Thymus (tissue), 11 donors: Measurements from ENCODE around the gene ADK. TPM values are rescaled to one million over a fixed set of nuclear protein-coding genes. Genes with fewer than 3 reads are reported as not detected.

Experiments
- DNase-seq, 9 donors: peaks; one replicate each; pipeline ENCODE4 v3.0.0-alpha.2; 2013; ENCODE audit warnings: low spot score in 9 of 9, low read depth in 6 of 9, missing footprints in 1 of 9
- H3K27ac ChIP-seq, 2 donors: one replicate each; pipeline ENCODE4 v1.5.1; 2013; ENCODE audit warnings: control low read depth in 1 of 2, low read depth in 1 of 2, low read length in 1 of 2, mild to moderate bottlenecking in 1 of 2, moderate library complexity in 1 of 2
- H3K27me3 ChIP-seq, 2 donors: one replicate each; pipeline ENCODE4 v1.5.1; 2013; ENCODE audit warnings: low read length in 1 of 2; ENCODE audit not compliant: control insufficient read depth in 2 of 2, insufficient read depth in 1 of 2
- H3K36me3 ChIP-seq, 2 donors: one replicate each; pipeline ENCODE4 v1.5.1; 2013; ENCODE audit warnings: low read length in 1 of 2, mild to moderate bottlenecking in 1 of 2, moderate library complexity in 1 of 2; ENCODE audit not compliant: control insufficient read depth in 2 of 2, insufficient read depth in 2 of 2
- H3K4me1 ChIP-seq, 2 donors: one replicate each; pipeline ENCODE4 v1.5.1; 2013; ENCODE audit warnings: low read length in 2 of 2; ENCODE audit not compliant: control insufficient read depth in 2 of 2, insufficient read depth in 2 of 2
- H3K4me3 ChIP-seq, 2 donors: one replicate each; pipeline ENCODE4 v1.5.1; 2013; ENCODE audit warnings: low read length in 2 of 2, control low read depth in 1 of 2, mild to moderate bottlenecking in 1 of 2
- H3K9me3 ChIP-seq, 2 donors: one replicate each; pipeline ENCODE4 v1.5.1; 2013; ENCODE audit warnings: low read length in 1 of 2, mild to moderate bottlenecking in 1 of 2; ENCODE audit not compliant: control insufficient read depth in 2 of 2, insufficient read depth in 1 of 2
- WGBS: extraction: QIAGEN DNeasy Blood & Tissue Kit; methylation state at CpG from one replicate; pipeline ENCODE4 v1.1.7; 2013; 5-methylcytosine and 5-hydroxymethylcytosine counted together
- polyA plus RNA-seq: library from polyadenylated mRNA; stranded (reverse); fragments of 200-250 nt; gene quantifications from one replicate; pipeline ENCODE4 v1.2.3, GENCODE V29; 2013
- total RNA-seq: library from RNA; stranded (reverse); fragments of 120-200 nt; gene quantifications from one replicate; pipeline ENCODE4 v1.2.4, GENCODE V29; 2013
- donor health status: healthy.

Gene ADK
- total and polyA plus RNA-seq, 2 donors = 32.0 to 33.2 TPM

DNA sequence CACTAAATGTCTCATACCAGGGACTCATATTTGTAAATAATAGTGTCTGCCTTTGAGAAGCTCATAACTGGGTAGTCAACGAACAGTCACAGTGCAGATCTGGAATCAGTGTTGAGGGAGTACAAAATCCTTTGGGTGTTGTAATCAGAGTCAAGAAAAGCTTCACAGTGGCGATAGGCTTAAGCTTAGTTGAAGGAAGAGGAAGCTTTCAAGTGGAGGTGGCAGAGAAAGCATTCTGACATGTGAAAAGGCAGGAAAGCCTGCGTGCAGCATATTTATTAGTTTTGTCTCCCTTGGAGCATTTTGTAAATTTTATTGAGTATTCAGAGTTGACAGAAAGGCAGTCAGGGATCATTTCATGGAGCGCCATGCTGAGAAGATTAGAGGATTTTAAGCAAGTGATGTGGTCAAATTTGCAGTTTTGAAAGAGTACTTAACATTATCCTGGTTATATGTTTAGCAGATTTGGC lies 104.9 kb downstream of the ADK start:
- Histone ChIP-seq H3K27me3 (no peaks in the 10 kb centered on the region), H3K4me3 (no peak overlapping the region), H3K4me1 (no peaks in the 10 kb centered on the region), H3K27ac (no peak overlapping the region), H3K36me3 (no peaks in the 10 kb centered on the region), H3K9me3 (no peaks in the 10 kb centered on the region)
- 72% methylated on average over 4 of the region's 4 CpGs for WGBS
- DNase-seq = no peak

DNA sequence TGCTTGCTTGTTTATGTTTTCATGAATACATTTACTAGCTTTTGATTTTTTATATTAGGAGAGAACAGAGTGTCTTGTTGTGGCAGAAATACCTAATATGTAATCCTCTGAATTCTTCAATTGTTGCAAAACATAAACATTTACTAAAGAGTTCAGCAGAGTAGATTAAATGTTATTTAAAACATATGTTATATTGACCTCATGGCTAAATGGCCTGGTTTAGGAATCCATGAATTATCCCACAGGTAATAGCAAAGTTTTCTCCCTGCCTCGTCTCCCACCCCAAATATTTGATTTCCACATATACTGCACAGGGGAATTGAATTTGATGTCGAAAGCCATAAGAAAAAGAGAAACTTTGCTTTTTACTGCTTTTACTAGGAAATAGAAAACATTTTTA lies 111.8 kb downstream of the ADK start:
- no peak overlapping the region for H3K27ac ChIP-seq
- WGBS = over 99% methylated on average over 2 of the region's 2 CpGs
- H3K9me3 ChIP-seq = no peaks in the 10 kb centered on the region
- no peaks in the 10 kb centered on the region for H3K27me3 ChIP-seq
- H3K36me3 ChIP-seq = no peaks in the 10 kb centered on the region
- no peak overlapping the region for H3K4me3 ChIP-seq
- H3K4me1 ChIP-seq = no peaks in the 10 kb centered on the region
- no peak for DNase-seq

DNA sequence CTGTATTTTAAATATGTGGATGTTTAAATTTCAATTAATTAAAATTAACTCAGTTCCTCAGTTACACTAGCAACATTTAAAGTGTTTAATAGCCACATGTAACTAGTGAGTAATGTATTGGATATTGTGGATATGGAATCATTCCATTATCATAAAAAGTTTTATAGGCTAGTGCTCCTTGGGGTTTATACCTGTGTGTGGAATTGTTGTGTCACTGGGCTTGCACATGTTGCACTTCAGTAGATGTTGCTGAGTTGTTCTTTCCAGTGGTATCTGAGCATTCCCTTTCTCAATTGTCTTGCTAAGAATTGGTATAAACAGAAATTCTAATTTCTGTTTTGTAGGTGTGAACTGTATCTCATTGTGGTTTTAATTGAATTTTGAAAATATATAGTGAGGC lies 113.0 kb downstream of the ADK start:
- Histone ChIP-seq H3K36me3 (no peaks in the 10 kb centered on the region), H3K4me1 (no peaks in the 10 kb centered on the region)

DNA sequence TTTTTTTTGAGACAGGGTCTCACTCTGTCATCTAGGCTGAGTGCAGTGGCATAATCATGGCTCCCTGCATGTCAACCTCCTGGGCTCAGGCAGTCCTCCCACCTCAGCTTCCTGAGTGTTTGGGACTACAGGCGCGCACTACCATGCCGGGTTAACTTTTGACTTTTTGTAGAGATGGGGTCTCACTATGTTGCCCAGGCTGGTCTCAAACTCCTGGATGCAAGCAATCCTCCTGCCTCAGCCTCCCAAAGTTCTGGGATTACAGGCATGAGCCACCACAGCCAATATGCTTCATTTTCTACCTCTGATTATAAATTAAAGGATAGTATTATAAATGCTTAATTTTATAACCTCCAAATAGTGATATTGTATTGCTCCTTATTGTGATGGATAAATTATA lies 121.3 kb downstream of the ADK start:
- Histone ChIP-seq H3K4me3 (no peak overlapping the region), H3K4me1 (peaks cover 3 to 5% of the 10 kb centered on the region in 2 donors), H3K9me3 (no peaks in the 10 kb centered on the region), H3K27me3 (no peaks in the 10 kb centered on the region), H3K36me3 (no peaks in the 10 kb centered on the region), H3K27ac (no peak overlapping the region)
- DNase-seq = no peak
- 99% methylated on average over 3 of the region's 3 CpGs for WGBS

More for the DNA sequence above, 113.0 kb downstream of the ADK start:
- H3K4me3 ChIP-seq = no peak overlapping the region
- H3K27me3 ChIP-seq = no peaks in the 10 kb centered on the region
- DNase-seq = no peak
- no peak overlapping the region for H3K27ac ChIP-seq
- no peaks in the 10 kb centered on the region for H3K9me3 ChIP-seq

DNA sequence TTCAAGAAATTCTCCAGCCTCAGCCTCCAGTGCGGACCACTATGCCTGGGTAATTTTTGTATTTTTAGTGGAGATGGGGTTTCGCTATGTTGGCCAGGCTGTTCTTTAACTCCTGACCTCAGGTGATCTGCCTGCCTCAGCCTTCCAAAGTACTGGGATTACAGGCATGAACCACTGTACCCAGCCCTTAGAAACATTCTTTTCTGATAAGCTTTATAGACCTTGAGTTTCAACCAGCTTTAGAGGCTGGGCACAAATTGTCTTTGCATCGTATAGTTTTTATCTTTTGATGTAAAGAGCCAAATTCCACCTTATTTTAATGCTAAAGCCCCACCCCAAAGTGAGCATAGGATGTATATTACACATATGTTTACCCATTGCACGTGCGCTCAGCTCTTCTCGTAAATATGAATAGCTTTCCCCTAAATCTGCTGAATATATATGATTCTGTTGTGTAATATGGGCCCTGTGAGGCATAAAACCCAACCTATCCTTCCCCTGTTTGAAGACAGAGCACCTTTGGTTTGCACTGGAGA lies 124.8 kb downstream of the ADK start:
- H3K9me3 ChIP-seq = no peaks in the 10 kb centered on the region
- H3K27me3 ChIP-seq = no peaks in the 10 kb centered on the region
- H3K4me3 ChIP-seq = no peak overlapping the region
- no peak overlapping the region for H3K27ac ChIP-seq
- H3K36me3 ChIP-seq = no peaks in the 10 kb centered on the region
- no peak for DNase-seq
- peaks cover 3 to 5% of the 10 kb centered on the region in 2 donors for H3K4me1 ChIP-seq
- WGBS = 98% methylated on average over 6 of the region's 6 CpGs

DNA sequence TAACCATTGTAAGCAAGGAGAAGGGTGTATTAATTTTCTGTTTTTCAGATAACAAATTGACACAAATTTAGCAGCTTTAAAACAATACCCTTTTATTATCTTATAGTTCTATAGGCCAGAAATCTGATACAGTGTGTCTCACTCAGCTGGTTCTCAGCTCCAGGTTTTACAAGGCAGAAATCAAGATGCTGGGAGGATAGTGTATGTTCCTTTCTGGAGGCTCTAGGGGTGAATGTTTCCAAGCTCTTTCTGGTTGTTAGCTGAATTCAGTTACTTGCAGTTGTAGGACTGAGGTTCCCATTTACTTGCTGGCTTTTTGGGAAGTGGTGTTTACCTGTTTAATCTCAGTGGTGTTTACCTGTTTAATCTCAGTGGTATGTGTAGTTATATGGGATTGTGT lies 125.4 kb downstream of the ADK start:
- DNase-seq = no peak
- Histone ChIP-seq H3K4me1 (peaks cover 3 to 5% of the 10 kb centered on the region in 2 donors), H3K9me3 (no peaks in the 10 kb centered on the region), H3K4me3 (no peak overlapping the region), H3K27me3 (no peaks in the 10 kb centered on the region), H3K36me3 (no peaks in the 10 kb centered on the region), H3K27ac (no peak overlapping the region)

DNA sequence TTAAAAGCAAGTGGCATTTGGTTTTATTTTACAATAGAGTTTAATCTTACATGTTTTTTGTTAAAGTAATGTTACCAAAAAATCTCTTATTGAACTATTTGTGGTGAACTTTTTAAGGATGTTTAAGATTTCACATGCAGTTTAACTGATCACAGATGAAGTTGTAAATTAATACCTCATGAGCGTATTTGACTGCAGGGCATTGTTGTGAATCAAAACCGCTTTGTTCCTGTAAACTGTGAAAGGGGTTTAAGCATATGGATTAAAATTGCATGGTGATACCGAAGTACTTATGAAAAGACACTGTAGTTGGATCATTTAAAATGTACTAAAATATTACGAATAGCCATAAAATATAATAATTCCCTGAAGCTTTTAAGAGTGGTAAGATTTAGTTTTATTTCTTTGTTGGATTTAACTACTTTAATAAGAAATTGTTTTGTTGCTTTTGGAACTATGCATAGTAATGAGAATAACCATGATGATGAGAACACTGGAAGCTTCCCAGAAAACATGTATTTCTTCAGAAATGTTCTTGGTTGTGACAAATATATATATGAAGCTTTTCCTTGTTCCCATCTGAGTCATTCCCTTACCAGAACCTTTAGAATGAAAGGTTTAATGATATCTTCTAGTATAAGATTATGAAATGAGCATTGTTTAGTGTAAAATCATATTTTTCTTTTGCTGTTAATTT lies 131.3 kb downstream of the ADK start:
- peaks cover 0 to 8% of the 10 kb centered on the region in 2 donors for H3K9me3 ChIP-seq
- no peak overlapping the region for H3K4me3 ChIP-seq
- 98% methylated on average over 4 of the region's 4 CpGs for WGBS
- DNase-seq = no peak
- H3K4me1 ChIP-seq = no peaks in the 10 kb centered on the region
- no peaks in the 10 kb centered on the region for H3K36me3 ChIP-seq
- no peak overlapping the region for H3K27ac ChIP-seq
- no peaks in the 10 kb centered on the region for H3K27me3 ChIP-seq

DNA sequence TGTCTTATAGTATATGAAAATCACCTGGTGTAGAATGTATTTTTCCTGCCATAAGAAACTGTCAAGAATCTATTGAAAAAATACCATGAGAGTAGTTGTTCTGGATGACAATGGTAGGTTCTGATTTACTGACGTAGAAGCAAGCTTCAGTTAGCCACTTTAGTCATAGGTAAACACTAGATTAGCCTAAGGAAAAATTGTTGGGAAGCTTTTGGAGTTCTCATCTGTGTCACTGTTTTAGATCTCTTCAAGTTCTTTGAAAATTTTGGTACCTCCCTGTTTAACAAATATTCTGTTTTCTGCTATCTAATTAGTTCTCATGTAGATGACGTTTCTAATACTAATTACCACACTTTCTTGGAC lies 131.8 kb downstream of the ADK start:
- Histone ChIP-seq H3K27me3 (no peaks in the 10 kb centered on the region), H3K9me3 (peaks cover 0 to 8% of the 10 kb centered on the region in 2 donors), H3K4me1 (no peaks in the 10 kb centered on the region), H3K4me3 (no peak overlapping the region), H3K36me3 (no peaks in the 10 kb centered on the region), H3K27ac (no peak overlapping the region)
- no peak for DNase-seq
- WGBS = 95% methylated on average over 2 of the region's 2 CpGs

DNA sequence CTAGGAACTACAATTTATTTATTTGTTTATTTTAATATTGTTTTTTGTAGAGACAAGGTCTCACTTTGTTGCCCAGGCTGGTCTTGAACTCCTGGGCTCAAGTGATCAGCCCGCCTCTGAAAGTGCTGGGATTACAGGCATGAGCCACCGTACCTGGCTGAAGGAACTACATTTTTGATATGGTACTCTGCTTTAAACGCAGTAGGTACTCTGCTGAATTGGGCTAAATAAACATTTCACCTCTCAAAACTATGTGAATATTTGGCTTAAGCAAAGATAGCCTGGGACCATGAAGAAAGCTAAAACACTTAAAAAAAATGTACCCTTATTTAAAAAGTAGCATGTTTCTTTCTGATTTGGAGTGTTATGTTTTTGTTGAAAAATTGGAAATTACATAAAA lies 138.2 kb downstream of the ADK start:
- no peak for DNase-seq
- Histone ChIP-seq H3K4me1 (no peaks in the 10 kb centered on the region), H3K36me3 (no peaks in the 10 kb centered on the region), H3K27me3 (no peaks in the 10 kb centered on the region), H3K27ac (no peak overlapping the region), H3K9me3 (peaks cover 0 to 3% of the 10 kb centered on the region in 2 donors), H3K4me3 (no peak overlapping the region)
- WGBS = 97% methylated on average over 3 of the region's 3 CpGs
